NB4 (cell line): ENCODE data around the gene P4HB.

Experiments
- POLR2A ChIP-seq: IDR thresholded peaks from 2 replicates; pipeline ENCODE4 v1.6.1; 2011; ENCODE audit warnings: mild to moderate bottlenecking; ENCODE audit not compliant: insufficient read length; ENCODE audit errors: extremely low read depth
- TF ChIP-seq, protein P1 (sequence below): IDR thresholded peaks from one replicate; pipeline ENCODE4 v1.5.1; 2012; ENCODE audit warnings: low read depth, low read length

DNA sequence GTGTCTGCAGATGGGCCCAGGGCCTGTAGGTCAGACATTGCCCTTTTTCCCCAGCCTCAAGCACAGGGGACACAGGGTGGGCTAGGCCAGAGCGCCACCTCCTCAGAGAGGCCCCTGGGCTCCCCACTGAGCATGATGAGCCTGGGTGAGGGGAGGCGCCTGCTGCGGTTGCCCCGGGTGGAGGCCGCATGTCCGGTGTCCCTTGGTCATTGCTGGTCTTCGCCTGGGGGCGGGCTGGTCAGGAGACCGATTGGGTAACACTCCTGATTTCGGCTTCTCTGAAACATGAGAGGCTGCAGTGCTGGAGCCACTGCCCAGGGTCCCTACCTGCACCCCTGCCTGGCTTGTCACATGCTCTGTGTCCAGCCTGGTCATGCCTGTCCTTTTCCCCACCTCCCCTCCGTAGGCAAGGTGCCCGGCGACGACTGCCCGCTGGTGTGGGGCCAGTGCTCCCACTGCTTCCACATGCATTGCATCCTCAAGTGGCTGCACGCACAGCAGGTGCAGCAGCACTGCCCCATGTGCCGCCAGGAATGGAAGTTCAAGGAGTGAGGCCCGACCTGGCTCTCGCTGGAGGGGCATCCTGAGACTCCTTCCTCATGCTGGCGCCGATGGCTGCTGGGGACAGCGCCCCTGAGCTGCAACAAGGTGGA lies 39.3 kb upstream of the P4HB start:
- no peak for TF ChIP-seq POLR2A
- TF ChIP-seq, protein P1, sequence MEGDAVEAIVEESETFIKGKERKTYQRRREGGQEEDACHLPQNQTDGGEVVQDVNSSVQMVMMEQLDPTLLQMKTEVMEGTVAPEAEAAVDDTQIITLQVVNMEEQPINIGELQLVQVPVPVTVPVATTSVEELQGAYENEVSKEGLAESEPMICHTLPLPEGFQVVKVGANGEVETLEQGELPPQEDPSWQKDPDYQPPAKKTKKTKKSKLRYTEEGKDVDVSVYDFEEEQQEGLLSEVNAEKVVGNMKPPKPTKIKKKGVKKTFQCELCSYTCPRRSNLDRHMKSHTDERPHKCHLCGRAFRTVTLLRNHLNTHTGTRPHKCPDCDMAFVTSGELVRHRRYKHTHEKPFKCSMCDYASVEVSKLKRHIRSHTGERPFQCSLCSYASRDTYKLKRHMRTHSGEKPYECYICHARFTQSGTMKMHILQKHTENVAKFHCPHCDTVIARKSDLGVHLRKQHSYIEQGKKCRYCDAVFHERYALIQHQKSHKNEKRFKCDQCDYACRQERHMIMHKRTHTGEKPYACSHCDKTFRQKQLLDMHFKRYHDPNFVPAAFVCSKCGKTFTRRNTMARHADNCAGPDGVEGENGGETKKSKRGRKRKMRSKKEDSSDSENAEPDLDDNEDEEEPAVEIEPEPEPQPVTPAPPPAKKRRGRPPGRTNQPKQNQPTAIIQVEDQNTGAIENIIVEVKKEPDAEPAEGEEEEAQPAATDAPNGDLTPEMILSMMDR, result no peak
